Left cardiac atrium (tissue), 4 donors: ENCODE measurements around the gene FREM1. TPM values are rescaled to one million over a fixed set of nuclear protein-coding genes. Genes with fewer than 3 reads are reported as not detected.

ENCODE experiments used
- ATAC-seq, 2 donors: fragments of 200-7000 bp; cut with Tn5 transposase; one replicate each; pipeline ENCODE4 v1.9.1; 2020; ENCODE audit warnings: mild to moderate bottlenecking in 2 of 2, moderate library complexity in 2 of 2
- DNase-seq: peaks from one replicate; pipeline ENCODE4 v3.0.0-alpha.2; 2020
- intact Hi-C, 2 donors: fragments of 100-400 bp; cut with DNase I; formaldehyde crosslinking; loops; one replicate each; pipeline versions ENCODE4 v1.14.1 to v1.15.1; 2022 to 2023
- total RNA-seq, 2 donors: library from RNA; stranded (reverse); fragmentation: NEBNext Ultra II Directional; extraction: Animal tissue kit (Norgen Biotek cat#: 25700); gene quantifications; one replicate each; pipeline ENCODE4 v1.2.1, GENCODE V29; 2021
- donor health status: DM: no; HTN: yes; CAD: no.
- donor health status: DM: no; HTN: yes; CAD: no; lungs with severe emphysema.
- donor health status: DM: yes; HTN: yes; CAD: no.
- donor health status: Dilated cardiomyopathy.

FREM1 gene
- total RNA-seq, 2 donors from 2014 or later, result 1.8 to 7.7 TPM

- DNase-seq (no peak), ATAC-seq (no peak)
- intact Hi-C loops, result no loop called here
Measured at GRCh38 chr9:14782286-14783051, 127.8 kb downstream of the FREM1 start.

GRCh38 chr9:14780693-14781092 is 129.5 kb downstream of the FREM1 start:
- ATAC-seq, result no peak
- no peak for DNase-seq
- intact Hi-C loops, result no loop called here

GRCh38 chr9:14780251-14780650 is 130.0 kb downstream of the FREM1 start:
- intact Hi-C loops, result no loop called here
- ATAC-seq (peak; percentile 32 to 51), DNase-seq (no peak)

- intact Hi-C loops, result no loop called here
- peak in 1 of 2 donors; percentile 32 for ATAC-seq
- no peak for DNase-seq
Measured at GRCh38 chr9:14779566-14780022, 130.6 kb downstream of the FREM1 start.

- intact Hi-C loops, result no loop called here
- ATAC-seq (no peak), DNase-seq (no peak)
Measured at GRCh38 chr9:14778565-14778964, 131.7 kb downstream of the FREM1 start.

GRCh38 chr9:14775917-14776316 is 134.3 kb downstream of the FREM1 start:
- intact Hi-C loops, result no loop called here
- ATAC-seq (no peak), DNase-seq (no peak)

GRCh38 chr9:14770592-14770991 is 139.6 kb downstream of the FREM1 start:
- DNase-seq, result no peak
- intact Hi-C loops, result no loop called here
- no peak for ATAC-seq

- ATAC-seq (no peak), DNase-seq (no peak)
- intact Hi-C loops, result loop anchor here in 1 of 2 donors (5.0 to 10.0 kb wide), 4 partner anchors 152 to 1734 kb away; no protein-coding TSS in a partner anchor
Measured at GRCh38 chr9:14769230-14769571, 141.0 kb downstream of the FREM1 start.

- ATAC-seq (peak; percentile 23 to 44), DNase-seq (no peak)
- intact Hi-C loops, result loop anchor here in 1 of 2 donors (5.0 to 10.0 kb wide), 4 partner anchors 151 to 1734 kb away; no protein-coding TSS in a partner anchor
Measured at GRCh38 chr9:14768405-14769229, 141.6 kb downstream of the FREM1 start.

GRCh38 chr9:14766299-14766698 is 143.9 kb downstream of the FREM1 start:
- intact Hi-C loops, result loop anchor here in 1 of 2 donors (5.0 to 10.0 kb wide), 4 partner anchors 149 to 1731 kb away; no protein-coding TSS in a partner anchor
- no peak for DNase-seq
- ATAC-seq, result no peak

- ATAC-seq, result no peak
- intact Hi-C loops, result loop anchor here in 1 of 2 donors (10.0 kb wide), 1 partner anchor 1727 kb away; no protein-coding TSS in a partner anchor
- DNase-seq, result no peak
Measured at GRCh38 chr9:14761584-14761983, 148.6 kb downstream of the FREM1 start.

- ATAC-seq, result no peak
- intact Hi-C loops, result loop anchor here in 1 of 2 donors (10.0 kb wide), 1 partner anchor 1725 kb away; no protein-coding TSS in a partner anchor
Measured at GRCh38 chr9:14760060-14760459, 150.2 kb downstream of the FREM1 start.

GRCh38 chr9:14756291-14756690 is 153.9 kb downstream of the FREM1 start:
- no peak for ATAC-seq
- intact Hi-C loops, result no loop called here
- no peak for DNase-seq

More at GRCh38 chr9:14760060-14760459, 150.2 kb downstream of the FREM1 start:
- DNase-seq, result no peak

- DNase-seq (no peak), ATAC-seq (no peak)
- intact Hi-C loops, result no loop called here
Measured at GRCh38 chr9:14752871-14753270, 157.4 kb downstream of the FREM1 start.

- DNase-seq, result no peak
- ATAC-seq, result no peak
- intact Hi-C loops, result no loop called here
Measured at GRCh38 chr9:14752271-14752670, 158.0 kb downstream of the FREM1 start.

GRCh38 chr9:14750821-14751220 is 159.4 kb downstream of the FREM1 start:
- peak in 1 of 2 donors; percentile 17 for ATAC-seq
- intact Hi-C loops, result no loop called here
- no peak for DNase-seq

GRCh38 chr9:14749741-14750211 is 160.5 kb downstream of the FREM1 start:
- ATAC-seq (no peak), DNase-seq (no peak)
- intact Hi-C loops, result no loop called here

- DNase-seq, result no peak
- ATAC-seq, result no peak
- intact Hi-C loops, result no loop called here
Measured at GRCh38 chr9:14748373-14748772, 161.9 kb downstream of the FREM1 start.

GRCh38 chr9:14747111-14747510 is 163.1 kb downstream of the FREM1 start:
- intact Hi-C loops, result no loop called here
- no peak for ATAC-seq
- DNase-seq, result no peak

GRCh38 chr9:14746626-14747025 is 163.6 kb downstream of the FREM1 start:
- intact Hi-C loops, result no loop called here

More at GRCh38 chr9:14746626-14747025, 163.6 kb downstream of the FREM1 start:
- DNase-seq (no peak), ATAC-seq (no peak)
